CD4-positive, alpha-beta T cell treated with Interleukin-15 for 1 hour (primary cell): ENCODE measurements around the gene MDP1.

Experiments
- DNase-seq: peaks from one replicate; pipeline ENCODE4 v3.0.0-alpha.2; 2020

Gene MDP1

GRCh38 chr14:24197056-24197450 lies 18.8 kb downstream of the MDP1 start:
- no peak for DNase-seq

GRCh38 chr14:24196071-24197055 lies 19.5 kb downstream of the MDP1 start:
- DNase-seq, result no peak

GRCh38 chr14:24195186-24196070 lies 20.4 kb downstream of the MDP1 start, which contains the start of gene TM9SF1:
TM9SF1 (minus strand) TSS chr14:24195441; CDS start chr14:24195019, 422 bp downstream.
- peak; percentile 93 for DNase-seq

- no peak for DNase-seq
Measured at GRCh38 chr14:24194873-24195185, 21.0 kb downstream of the MDP1 start.

GRCh38 chr14:24194186-24194872 lies 21.5 kb downstream of the MDP1 start:
- no peak for DNase-seq

GRCh38 chr14:24192933-24193332 lies 22.9 kb downstream of the MDP1 start:
- no peak for DNase-seq

GRCh38 chr14:24190416-24190815 lies 25.4 kb downstream of the MDP1 start:
- no peak for DNase-seq

- DNase-seq, result no peak
Measured at GRCh38 chr14:24189460-24189859, 26.4 kb downstream of the MDP1 start.

GRCh38 chr14:24189059-24189375 lies 26.8 kb downstream of the MDP1 start:
- no peak for DNase-seq

- DNase-seq, result peak; percentile 96
Measured at GRCh38 chr14:24188251-24189058, 27.4 kb downstream of the MDP1 start, which contains the start of gene IPO4. IPO4 (minus strand) TSS chr14:24188816; CDS start chr14:24188787, 29 bp downstream.

- no peak for DNase-seq
Measured at GRCh38 chr14:24187539-24187915, 28.3 kb downstream of the MDP1 start.

GRCh38 chr14:24186831-24187538 lies 28.9 kb downstream of the MDP1 start:
- DNase-seq, result no peak

- no peak for DNase-seq
Measured at GRCh38 chr14:24185741-24186140, 30.1 kb downstream of the MDP1 start.

- no peak for DNase-seq
Measured at GRCh38 chr14:24185026-24185425, 30.8 kb downstream of the MDP1 start.

GRCh38 chr14:24184104-24184970 lies 31.5 kb downstream of the MDP1 start:
- no peak for DNase-seq

- no peak for DNase-seq
Measured at GRCh38 chr14:24183014-24183481, 32.8 kb downstream of the MDP1 start.

GRCh38 chr14:24182110-24182882 lies 33.6 kb downstream of the MDP1 start:
- DNase-seq, result no peak

- no peak for DNase-seq
Measured at GRCh38 chr14:24181371-24182077, 34.3 kb downstream of the MDP1 start.
